ENCODE data around the gene MRC2.

Gene MRC2

DNA sequence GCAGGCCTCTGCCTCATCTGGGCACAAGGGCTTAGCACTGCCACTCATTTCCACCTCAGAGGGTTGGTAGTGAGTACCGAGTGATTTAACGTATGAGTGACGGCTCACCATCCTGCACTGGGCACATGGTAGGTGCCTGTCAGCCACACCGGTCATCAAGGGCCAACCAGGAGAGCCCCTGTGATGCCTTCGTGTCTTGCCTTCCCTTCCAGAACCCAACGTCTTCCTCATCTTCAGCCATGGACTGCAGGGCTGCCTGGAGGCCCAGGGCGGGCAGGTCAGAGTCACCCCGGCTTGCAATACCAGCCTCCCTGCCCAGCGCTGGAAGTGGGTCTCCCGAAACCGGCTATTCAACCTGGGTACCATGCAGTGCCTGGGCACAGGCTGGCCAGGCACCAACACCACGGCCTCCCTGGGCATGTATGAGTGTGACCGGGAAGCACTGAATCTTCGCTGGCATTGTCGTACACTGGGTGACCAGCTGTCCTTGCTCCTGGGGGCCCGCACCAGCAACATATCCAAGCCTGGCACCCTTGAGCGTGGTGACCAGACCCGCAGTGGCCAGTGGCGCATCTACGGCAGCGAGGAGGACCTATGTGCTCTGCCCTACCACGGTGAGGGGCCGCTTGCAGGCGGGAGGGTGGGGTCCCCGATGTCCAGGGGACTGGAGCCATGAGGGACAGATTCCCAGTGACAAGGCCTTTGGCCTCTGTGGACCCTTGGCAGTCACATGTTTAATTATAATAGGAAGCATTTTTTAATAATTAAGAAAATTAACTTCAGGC, 37.1 kb downstream of the MRC2 start:
- no peak for DNase-seq (ENCODE audit: low read depth)

DNA sequence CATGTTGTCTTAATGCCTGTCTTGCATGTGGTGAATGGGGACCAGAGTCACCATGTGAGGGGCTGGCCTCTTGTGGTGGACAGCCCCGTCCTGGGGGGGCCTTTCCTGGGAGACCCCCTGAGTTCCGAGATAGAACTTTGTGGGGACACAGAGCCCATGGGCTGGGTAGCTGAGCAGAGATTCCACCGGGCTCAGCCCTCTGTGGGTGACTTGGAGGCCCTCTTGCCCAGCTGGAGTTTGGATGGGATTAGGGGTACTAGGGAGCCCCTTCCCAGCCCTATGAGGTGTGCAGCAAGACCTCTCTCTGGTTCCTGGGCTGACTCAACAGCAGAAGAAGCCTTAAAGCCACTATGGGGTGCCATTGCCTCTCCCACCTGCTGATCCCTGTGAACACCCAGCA, 38.1 kb downstream of the MRC2 start:
- DNase-seq (ENCODE audit: low read depth) = no peak

DNA sequence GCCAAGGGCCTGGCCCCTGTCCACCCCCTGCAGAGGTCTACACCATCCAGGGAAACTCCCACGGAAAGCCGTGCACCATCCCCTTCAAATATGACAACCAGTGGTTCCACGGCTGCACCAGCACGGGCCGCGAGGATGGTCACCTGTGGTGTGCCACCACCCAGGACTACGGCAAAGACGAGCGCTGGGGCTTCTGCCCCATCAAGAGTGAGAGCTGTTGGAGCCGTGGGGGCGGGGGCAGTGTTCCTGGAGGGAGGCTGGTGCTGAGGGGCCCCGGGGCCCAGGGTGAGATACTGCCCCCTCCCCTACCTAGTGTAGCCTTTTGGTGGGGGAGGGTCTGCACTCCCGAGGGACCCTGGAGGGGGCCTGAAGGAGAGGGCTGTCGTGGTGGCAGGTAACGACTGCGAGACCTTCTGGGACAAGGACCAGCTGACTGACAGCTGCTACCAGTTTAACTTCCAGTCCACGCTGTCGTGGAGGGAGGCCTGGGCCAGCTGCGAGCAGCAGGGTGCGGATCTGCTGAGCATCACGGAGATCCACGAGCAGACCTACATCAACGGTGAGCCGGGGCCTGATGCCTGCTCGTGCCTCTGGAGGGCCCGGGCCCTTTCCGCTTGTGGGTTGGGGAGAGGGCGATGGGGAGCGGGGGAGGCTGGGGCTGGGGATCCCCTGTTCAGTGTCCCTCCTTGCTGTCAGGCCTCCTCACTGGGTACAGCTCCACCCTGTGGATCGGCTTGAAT, 38.8 kb downstream of the MRC2 start:
- DNase-seq (ENCODE audit: low read depth) = no peak

DNA sequence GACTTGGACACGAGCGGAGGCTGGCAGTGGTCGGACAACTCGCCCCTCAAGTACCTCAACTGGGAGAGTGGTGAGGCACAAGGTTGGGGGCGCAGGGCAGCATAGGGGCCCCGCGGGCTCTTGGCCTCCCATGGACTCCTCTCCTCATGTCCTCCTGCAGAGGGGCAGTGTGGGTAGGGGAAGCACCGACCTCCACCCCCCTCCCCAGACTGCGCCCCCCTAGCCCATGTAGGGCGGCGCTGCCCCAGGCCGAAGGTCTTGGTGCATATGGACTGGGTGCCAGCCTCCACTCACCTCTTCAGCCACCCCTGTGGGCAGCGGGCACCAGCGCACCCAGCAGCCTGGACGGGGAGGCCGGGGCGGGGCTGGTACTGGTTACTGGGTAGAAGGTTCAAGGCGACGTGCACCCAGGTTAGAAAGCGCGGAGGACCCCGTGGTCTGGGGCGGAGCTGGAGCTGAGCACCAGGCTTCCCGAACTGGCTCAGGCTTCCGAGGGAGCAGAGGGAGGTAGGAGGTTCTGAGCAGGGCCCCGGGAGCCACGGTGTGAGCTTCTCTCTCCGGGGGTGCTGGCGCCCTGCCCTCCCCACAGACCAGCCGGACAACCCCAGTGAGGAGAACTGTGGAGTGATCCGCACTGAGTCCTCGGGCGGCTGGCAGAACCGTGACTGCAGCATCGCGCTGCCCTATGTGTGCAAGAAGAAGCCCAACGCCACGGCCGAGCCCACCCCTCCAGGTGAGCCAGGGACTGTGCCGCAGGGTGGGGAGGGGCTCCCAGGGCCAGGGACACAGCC, 39.5 kb downstream of the MRC2 start:
- DNase-seq (ENCODE audit: low read depth) = no peak

DNA sequence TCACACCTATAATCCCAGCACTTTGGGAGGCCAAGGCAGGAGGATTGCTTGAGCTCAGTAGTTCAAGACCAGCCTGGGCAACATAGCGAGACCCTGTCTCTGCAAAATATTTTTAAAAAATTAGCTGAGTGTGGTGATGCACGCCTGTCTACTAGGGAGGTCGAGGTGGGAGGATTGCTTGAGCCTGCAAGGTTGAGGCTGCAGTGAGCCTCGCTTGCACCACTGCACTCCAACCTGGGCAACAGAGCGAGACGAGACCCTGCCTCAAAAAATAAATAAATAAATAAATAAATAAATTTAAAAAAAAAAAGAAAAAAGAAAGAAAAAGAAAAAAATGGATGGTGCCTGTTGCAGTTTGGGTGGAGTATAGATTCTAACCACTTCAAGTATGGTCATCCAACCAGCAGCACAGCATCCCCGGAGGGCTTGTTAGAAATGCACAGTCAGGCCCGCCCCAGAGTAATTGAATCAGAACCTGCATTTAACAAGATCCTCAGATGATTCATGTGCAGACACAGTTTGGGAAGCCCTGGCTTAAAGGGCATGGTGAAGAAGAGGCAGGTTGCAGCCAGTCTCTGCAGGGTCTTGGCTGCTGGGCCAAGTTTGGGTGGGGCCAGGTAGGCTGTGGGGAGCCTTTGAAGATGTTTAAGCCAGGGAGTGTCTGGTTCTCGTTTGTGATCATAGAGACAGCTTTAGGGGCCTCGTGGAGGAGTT, 40.8 kb downstream of the MRC2 start:
- DNase-seq (ENCODE audit: low read depth) = no peak

DNA sequence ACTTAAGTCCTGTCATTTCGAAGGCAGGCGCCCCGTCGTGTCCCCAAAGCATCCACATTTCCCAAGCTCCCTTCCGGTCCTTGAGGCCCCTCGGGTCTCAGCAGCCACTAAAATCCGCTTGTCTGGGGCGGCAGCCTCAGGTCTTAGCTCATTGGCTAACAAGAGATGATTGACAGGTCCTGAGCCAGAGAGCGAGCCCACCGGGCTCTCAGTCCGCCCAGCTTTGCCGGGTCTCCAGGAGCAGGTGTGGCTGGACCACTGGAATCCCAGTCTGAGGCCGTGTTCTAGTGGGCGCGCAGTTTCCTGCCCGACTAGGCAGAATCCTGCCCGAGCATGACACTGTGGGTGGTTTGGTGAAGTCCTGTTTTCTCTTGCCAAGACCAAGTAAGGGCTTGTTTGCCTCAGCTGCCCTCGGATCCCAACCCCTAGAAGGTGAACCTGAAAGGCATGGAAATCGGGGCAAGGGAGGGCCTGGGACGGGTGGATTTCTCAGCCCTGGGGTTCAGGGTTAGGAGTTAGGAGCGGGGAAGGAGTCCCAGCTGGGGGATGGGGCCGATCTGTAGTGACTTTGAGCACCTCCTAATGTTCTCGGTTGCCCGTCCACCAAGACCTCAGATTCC, 42.8 kb downstream of the MRC2 start:
- no peak for DNase-seq (ENCODE audit: low read depth)

DNA sequence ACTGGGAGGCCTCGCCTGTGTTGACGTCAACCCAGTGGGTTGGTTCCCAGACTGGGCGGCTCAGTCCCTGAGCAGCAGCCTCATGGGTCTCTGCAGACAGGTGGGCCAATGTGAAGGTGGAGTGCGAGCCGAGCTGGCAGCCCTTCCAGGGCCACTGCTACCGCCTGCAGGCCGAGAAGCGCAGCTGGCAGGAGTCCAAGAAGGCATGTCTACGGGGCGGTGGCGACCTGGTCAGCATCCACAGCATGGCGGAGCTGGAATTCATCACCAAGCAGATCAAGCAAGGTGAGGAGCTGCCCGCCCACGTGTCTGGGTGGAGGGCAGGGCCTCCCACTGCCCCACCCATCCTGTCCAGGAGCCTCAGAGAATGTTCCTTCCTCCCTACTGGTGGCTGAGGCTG, 44.1 kb downstream of the MRC2 start:
- DNase-seq (ENCODE audit: low read depth) = no peak

DNA sequence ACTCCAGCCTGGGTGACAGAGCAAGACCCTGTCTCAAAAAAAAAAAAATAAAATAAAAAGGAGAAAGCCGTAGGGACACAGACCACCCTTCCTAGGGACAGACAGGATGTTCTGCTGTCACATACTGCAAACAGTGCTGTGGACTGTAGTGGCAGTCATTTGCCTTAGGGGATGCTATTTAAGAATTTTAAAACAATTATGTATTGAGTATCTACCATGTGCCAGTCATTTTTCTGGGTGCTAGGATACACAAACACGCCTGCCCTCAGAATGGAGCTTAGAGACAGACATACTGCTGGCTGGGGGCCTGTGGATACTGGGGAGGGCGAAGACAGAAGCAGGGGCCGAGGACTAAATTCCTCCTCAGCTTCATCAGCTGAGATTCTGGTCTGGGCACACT, 45.5 kb downstream of the MRC2 start:
- DNase-seq (ENCODE audit: low read depth) = no peak

DNA sequence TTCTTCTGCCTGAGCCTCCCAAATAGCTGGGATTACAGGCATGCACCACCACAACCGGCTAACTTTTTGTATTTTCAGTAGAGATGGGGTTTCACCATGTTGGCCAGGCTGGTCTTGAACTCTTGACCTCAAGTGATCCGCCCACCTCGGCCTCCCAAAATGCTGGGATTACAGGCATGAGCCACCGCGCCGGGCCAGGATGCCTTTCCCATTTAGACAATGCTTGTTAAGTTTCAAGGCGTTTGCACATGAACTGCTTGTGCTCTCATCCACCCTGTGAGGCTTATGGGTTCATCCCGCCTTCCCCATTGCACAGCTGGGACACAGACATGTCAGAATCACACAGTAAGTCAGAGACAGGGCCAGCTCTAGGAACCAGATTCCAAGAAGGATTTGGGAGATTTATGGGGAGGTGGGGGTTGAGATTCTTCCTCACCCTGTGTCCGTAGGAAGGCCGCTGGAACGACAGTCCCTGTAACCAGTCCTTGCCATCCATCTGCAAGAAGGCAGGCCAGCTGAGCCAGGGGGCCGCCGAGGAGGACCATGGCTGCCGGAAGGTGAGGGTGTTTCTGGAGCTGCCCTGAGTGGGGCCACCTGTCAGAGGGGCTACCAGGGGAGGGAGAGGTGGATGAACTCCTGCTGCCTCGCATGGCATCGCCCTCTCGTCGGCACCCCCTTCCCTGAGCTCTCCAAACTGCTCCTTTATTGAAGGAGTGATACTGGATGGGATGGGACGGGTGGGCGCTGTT, 46.3 kb downstream of the MRC2 start:
- no peak for DNase-seq (ENCODE audit: low read depth)

DNA sequence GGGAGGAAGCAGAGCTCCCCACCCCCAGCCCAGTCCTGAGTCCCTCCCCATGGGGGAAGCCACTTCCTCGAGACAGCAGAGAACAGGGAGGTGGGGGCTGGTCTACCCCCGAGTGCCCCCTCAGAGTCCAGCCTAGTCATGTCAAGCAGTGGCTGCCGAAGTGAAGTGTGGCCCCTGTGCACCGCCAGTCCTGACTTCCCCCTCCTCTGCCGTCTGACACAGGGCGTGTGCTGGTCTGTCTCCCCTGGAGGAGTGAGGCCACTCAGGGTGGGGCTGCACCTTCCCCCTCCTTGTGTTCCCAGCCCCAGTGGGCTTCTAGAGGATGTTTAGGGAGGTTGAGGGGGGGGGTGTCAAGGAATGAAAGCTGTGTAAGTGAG, 46.9 kb downstream of the MRC2 start:
- no peak for DNase-seq (ENCODE audit: low read depth)

DNA sequence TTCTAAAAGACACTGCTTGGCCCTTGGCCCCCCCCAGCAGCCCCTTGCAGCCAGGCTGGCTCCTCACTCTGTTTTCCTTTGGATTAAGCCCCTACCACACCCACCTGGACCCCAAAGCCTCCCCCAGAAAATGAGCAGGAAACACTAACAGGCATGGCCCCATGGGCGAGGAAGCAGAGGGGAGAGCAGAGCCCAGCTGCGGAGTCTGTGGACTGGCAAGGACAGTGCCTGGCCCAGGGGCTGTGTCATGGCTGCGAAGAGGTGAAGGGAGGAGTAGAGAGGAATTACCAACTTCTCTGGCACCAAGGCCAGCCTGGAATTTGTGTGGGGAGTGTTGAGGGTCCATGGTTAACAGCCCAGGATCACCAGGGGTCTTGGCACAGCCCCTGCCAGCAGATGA, 47.4 kb downstream of the MRC2 start:
- no peak for DNase-seq (ENCODE audit: low read depth)

DNA sequence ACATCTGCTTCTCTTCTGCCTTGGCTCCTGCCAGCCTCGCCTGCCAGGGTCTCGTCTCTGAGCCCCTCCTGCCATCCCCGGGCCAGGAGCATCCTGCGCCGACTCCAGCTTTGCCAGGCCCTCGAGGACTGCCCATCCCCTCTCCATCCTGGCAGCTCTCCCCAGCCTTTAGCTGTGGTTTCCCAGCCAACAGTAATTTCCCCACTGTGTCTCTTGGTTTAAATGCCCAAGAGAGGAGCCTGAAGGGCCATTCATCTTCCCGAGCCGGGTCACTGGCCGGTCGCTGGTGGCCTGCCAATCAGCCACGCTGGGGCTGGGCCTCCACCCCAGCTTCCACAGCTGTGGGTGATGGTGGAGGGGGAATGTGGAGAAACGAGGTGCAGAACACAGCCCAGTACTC, 47.8 kb downstream of the MRC2 start:
- DNase-seq (ENCODE audit: low read depth) = no peak

DNA sequence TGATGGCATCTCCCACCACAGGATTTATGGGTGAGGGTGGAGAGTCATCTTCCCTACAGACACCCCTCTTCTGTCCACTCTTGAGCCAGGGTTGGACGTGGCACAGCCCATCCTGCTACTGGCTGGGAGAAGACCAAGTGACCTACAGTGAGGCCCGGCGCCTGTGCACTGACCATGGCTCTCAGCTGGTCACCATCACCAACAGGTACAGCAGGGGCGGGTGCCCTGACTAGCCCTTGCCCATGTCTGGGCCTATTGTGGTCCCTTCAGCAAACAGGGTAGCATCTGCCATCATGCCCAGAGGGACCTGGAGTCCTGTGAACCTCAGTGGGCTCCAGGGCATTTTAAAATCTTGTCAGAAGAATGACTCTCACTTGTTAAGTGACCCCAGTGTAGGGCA, 48.2 kb downstream of the MRC2 start:
- no peak for DNase-seq (ENCODE audit: low read depth)

DNA sequence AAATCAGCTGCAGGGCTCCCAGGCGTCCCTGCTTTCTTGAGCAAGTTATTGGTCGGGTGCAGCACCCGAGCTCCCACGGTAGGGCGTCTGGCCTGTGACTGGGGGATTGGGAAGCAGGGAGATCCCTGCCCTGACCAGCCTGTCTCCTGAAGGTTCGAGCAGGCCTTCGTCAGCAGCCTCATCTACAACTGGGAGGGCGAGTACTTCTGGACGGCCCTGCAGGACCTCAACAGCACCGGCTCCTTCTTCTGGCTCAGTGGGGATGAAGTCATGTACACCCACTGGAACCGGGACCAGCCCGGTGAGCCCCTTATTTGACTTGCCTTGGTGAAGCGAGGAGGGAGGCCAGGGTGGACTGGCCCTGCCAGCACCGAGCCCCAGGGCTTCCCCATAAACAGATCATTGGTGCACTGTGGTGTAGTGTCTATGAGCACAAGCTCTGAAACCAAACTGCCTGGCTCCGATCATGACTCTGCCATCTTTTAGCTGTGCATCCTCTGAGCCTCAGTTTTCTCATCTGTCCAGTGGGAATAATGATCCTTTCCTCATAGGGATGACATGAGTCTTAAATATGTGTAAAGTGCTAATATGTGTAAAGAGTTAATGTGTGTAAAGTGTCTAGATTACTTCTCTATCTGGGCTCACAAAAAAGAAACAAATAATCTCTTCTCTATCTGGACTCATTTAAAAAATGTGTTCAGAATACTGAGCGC, 48.9 kb downstream of the MRC2 start:
- no peak for DNase-seq (ENCODE audit: low read depth)

DNA sequence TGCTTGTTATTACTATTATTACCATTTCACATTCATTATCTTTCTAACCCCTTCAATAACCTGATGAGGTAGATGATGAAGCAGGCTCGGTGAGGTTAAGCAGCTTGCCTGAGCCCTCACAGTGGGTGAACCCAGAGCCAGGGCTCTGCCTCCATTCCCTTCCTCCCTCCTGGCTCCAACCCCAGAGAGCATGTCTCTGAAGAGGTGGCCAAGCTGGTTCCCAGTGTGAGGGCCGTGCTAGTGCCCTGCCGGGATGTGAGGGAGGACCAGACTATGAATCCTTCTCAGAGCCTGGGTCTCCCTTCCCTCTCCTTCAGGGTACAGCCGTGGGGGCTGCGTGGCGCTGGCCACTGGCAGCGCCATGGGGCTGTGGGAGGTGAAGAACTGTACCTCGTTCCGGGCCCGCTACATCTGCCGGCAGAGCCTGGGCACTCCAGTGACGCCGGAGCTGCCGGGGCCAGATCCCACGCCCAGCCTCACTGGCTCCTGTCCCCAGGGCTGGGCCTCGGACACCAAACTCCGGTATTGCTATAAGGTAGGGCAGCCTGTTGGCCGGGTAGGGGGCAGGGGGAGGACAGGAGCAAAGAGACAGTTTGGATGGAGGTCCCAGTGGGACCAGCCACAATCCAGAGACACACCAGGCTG, 49.6 kb downstream of the MRC2 start:
- DNase-seq (ENCODE audit: low read depth) = no peak

DNA sequence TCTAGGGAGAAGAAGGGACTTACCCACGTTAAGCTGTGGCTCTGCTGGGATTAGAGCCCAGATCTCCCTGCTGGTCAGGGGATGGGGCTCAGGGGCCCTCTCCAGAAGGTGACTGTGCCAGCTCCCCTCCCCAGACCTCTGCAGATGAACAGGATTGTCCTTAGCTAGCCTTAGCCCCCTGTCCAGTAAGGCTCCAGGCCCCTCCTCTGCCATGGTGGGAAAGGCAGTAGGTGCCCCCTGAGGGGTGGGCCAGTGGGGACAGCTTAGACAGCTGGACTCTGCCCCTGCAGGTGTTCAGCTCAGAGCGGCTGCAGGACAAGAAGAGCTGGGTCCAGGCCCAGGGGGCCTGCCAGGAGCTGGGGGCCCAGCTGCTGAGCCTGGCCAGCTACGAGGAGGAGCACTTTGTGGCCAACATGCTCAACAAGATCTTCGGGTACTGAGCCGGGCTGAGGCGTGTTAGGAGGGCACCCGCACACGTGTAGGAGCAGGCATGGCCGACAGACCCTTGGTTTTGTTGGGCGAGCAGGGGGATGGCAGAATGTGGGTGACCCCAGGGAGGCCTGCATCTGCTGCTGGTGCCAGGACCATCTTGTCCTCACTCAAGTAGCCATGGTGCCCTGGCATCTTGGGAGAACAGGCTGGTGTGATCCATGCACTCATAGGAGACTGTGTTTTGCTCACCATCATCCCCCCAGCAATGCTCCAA, 50.9 kb downstream of the MRC2 start:
- no peak for DNase-seq (ENCODE audit: low read depth)

DNA sequence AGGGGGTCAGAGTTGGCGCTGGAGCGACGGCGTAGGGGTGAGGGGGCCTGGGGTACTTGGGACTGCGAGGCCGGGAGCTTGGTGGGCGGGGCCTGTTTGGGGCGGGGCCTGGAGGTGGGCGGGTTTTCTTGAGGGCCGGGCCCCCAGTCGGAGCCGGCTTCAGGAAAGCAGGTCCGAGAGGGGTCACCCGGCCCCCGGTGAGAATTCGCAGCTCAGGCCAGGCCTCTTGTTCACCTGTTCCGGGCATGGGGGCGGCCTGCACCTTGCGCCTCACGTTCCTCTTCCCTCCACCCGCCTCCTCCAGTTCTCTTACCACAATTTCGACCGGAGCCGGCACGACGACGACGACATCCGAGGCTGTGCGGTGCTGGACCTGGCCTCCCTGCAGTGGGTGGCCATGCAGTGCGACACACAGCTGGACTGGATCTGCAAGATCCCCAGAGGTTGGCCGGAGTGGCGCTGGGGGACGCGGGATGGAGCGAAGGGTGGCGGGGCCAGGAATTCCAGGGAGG, 52.5 kb downstream of the MRC2 start:
- DNase-seq (ENCODE audit: low read depth) = no peak

DNA sequence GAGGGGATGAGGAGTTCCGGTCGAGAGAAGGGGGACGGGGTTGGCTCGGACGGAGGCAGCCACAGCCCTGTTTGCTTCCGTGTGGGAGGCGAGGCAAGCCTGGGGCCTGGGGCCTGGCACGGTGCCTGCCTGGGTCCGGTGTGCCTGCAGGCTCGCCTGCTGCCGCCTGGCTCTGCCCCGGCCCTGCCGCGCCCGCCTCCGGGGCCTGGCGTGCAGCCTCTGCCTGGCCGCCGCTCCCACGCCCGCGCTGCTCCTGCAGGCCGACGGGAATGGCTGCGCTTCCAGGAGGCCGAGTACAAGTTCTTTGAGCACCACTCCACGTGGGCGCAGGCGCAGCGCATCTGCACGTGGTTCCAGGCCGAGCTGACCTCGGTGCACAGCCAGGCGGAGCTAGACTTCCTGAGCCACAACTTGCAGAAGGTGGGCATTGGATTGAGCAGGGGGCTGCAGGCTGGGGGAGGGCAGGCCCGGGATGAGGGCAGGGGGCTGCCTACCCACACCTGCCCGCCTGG, 53.1 kb downstream of the MRC2 start:
- DNase-seq (ENCODE audit: low read depth) = no peak
